OCI-LY3 (cell line): ENCODE data around the gene TRRAP.

Experiments
- EZH2phosphoT487 ChIP-seq: fragments of 200-600 bp; shearing (Covaris generic); IDR thresholded peaks from 2 replicates; pipeline ENCODE4 v1.6.1; 2018; ENCODE audit warnings: antibody characterized with exemption, mixed run types, low read depth
- TF ChIP-seq, protein P1 (sequence below): fragments of 200-600, 300-600 bp; sonication (generic); IDR thresholded peaks from 2 replicates; pipeline ENCODE4 v1.5.1; 2014; ENCODE audit warnings: antibody characterized with exemption, low read length, low read depth

DNA sequence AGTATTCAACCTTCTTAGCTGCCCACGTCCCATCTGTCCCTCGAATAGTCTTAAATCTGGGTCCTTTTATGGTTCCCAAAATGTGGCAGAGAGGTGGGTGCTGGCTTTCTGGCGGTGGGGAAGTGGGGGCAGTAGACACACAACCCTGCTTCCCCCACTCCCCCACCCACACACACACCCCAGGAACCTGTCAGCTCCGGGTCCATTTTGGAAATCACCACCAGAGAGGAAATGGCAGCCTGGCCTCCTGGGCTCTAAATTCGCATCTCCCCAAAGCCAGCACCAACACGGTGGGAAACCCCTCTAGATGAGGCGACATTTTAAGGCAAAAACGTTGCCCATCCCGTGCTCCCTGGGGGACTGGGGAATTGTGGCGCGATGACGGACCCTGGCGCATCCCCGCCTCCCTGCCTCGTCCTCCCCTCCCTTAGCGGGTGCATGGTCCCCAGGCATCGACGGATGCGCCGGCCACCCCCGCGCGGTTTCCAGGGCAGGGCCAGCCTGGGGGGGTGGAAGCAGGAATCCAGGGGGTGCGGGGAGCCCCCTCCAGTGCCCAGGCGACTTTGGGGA is 9.2 kb upstream of the TRRAP start:
- TF ChIP-seq, protein P1, sequence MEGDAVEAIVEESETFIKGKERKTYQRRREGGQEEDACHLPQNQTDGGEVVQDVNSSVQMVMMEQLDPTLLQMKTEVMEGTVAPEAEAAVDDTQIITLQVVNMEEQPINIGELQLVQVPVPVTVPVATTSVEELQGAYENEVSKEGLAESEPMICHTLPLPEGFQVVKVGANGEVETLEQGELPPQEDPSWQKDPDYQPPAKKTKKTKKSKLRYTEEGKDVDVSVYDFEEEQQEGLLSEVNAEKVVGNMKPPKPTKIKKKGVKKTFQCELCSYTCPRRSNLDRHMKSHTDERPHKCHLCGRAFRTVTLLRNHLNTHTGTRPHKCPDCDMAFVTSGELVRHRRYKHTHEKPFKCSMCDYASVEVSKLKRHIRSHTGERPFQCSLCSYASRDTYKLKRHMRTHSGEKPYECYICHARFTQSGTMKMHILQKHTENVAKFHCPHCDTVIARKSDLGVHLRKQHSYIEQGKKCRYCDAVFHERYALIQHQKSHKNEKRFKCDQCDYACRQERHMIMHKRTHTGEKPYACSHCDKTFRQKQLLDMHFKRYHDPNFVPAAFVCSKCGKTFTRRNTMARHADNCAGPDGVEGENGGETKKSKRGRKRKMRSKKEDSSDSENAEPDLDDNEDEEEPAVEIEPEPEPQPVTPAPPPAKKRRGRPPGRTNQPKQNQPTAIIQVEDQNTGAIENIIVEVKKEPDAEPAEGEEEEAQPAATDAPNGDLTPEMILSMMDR: no peak
- TF ChIP-seq EZH2phosphoT487: no peak
